Stimulated activated CD4-positive, alpha-beta T cell treated with anti-CD3 and anti-CD28 coated beads, Interleukin-4, amount 100 ng/mL, for 24 hours (primary cell): ENCODE data around the gene PIBF1.

Experiments used
- DNase-seq: peaks from one replicate; pipeline ENCODE4 v3.0.0-alpha.2; 2020

The PIBF1 gene

GRCh38 chr13:73061876-73062275 is 279.9 kb downstream of the PIBF1 start:
- DNase-seq, result no peak

DNA sequence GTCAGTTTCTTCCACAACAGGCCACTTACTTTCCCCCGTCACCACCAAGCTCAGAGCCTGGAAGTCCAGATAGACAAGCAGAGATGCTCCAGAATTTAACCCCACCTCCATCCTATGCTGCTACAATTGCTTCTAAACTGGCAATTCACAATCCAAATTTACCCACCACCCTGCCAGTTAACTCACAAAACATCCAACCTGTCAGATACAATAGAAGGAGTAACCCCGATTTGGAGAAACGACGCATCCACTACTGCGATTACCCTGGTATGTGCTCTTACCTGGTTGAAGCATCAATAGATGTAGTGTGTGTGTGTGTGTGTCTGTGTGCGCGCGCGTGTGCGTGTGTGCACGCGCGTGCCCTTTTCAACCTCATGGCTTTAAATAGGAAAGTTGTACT is 280.5 kb downstream of the PIBF1 start:
- no peak for DNase-seq

- DNase-seq, result no peak
Observed at GRCh38 chr13:73063166-73063565, 281.2 kb downstream of the PIBF1 start.

- no peak for DNase-seq
Observed at GRCh38 chr13:73065036-73065435, 283.1 kb downstream of the PIBF1 start.

DNA sequence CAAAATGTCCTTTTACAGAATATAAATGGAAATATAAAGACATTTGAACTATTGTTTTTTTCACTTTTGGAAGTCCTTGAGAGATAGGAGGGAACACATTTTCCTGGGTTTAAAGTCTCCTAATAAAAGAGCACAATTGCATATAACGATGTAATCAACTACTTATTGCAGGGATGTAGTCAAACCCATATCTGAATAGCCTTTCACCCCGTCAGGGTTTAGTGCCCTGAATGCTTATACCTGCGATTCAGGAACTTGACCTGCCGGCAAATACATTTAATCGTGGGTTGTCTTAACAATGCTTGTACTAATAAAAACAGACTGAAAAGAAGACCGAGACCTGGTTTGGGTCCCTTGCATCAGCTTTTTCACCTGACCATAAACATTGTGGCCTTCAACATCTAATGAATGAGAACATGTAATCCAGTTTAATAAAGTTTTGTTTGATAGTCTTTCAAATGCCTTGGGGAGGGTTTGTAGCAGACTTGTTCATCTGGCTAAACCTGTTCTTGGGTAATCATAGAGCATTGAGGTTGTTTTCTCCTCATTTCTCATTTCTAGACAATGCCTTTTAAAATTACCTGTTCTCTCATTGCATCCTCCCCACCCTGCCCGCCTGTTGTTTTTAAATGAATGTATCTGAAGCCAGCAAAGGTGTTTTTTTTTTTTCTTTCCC is 283.9 kb downstream of the PIBF1 start:
- no peak for DNase-seq
